ENCODE measurements around the gene SLC25A34.

The SLC25A34 gene

DNA sequence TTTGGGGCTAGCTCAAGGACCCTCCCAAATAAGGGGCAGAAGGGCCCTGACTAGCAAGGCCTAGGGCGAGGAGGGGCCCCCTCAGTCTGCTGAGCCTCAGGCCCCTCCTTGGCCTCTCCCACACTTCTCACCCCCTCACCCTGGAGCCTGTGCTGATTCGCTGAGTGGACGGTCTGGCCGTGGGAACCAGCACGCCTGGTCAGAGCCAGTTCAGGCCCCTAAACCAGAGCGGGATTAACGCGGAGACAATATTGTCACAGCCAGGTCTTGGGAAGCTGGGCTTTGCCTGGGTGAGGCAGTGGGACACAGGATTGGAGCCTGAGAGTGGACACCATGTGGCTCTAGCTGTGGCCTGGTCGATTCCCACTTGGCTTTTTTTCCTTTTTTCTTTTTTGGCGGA, 17.7 kb downstream of the SLC25A34 start:
- DNase-seq (ENCODE audit: low spot score), result no peak

DNA sequence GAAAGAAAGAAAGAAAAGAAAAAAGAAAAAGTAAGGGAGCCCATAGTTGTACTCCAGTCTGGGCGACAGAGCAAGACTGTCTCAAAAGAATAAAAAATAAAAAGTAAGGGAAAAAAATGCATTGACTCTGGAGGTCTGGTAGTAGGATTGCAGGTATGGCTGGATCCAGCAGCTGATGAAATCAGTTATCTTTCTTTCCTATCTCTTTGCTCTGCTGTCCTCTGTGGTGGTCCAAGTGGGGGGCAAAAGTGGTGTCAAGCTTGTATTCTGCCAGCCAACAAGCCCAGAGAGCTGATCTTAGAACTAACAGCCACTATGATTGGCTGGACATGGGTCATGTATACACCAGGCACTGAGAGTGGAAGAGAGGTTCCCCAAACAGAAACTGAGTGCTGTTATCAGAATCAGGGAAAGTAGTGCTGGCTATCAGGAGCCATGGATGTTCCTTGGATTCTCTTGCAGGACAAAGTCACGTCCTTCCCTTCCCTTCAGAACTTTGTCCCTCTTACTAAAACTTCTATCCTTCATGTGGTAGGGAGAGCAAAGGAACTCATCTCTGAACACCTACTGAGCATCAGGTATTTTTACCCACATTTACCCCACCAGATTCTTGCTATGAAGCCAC, 19.1 kb downstream of the SLC25A34 start:
- DNase-seq (ENCODE audit: low spot score), result no peak

DNA sequence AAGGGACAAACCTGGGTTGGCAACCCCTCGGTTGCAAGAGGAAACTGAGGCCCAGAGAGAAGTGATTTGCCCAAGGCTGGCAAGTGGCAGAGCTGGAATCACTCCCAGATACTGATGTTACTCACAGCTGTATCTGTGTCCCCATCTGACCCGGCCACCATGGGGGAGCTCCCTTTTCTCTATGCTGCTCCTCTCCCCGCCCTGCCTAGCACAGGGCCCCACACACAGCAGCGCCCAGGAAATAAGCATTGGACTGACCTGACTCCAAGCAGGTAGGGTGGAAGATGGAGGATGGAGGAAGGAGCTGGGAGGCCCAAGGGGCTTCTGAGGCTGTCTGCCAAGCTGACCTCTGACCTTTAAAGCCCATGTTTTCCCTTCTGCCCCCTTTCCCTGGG, 19.6 kb downstream of the SLC25A34 start:
- no peak for DNase-seq (ENCODE audit: low spot score)

DNA sequence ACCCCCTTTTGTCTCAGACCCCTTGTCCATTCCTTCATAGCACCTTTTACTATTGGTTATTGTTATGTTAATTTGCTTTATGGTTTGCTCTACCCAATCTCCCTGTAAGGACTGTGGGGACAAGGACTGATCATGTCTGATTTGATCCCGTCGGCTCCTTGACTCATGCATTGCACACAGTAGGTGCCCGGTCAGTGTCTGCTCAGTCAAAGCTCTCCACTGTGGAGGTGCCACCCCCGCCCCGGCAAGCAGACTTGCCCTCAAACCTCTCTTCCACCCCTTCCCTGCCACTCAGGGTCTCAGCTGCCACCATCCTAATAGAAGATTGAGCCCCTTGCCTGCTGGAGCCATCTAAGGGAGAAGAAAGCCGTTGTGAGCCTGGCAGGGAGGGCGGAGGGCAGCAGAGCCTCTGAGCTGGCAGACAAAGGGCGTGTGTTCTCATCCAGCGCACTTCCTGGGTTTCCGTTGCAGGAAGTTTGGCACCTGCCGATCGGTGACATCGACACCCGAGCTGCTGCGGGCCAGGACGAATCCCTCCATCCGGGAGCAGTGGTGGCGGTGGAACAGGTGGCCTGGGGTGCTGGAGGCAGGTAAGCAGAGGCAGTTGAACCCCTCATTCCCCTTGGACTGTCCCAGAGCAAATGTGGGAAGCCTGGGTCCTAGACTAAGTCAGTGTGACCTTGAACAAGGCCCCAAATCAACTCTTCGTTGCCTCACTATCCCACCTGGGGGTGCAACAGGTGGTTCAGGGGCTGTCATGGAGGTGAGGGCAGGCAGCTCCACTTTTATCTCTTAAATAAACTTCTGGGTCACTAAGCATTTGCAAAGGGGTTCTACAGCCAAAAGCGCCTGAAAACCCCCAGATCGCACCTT, 20.3 kb downstream of the SLC25A34 start:
- DNase-seq (ENCODE audit: low spot score), result peak; percentile 87

DNA sequence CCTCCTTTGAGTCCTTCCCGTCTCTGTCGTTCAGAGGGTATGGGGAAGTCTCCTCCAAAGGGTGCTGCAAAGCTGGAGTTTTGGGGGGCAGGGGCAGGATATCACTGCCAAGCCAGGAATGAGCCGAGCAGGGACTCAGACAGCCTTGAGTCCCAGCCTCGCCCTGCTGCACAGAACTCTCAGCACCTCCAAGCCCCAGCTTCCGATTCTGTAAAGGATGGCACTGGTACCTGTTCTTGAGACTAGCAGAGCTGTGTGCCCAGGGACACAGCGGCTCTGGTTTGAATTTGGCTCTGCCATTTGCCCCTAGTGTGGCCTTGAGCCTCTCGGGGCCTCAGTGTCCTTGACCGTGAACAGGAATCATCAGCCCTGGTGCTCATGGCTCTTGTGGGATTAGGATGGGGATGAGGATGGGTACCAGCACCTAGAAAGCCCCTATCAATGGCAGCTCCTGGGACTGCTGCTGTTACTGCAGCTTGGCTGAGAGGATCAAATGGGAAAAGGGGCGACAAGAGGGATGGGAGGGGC, 21.0 kb downstream of the SLC25A34 start:
- DNase-seq (ENCODE audit: low spot score), result no peak

DNA sequence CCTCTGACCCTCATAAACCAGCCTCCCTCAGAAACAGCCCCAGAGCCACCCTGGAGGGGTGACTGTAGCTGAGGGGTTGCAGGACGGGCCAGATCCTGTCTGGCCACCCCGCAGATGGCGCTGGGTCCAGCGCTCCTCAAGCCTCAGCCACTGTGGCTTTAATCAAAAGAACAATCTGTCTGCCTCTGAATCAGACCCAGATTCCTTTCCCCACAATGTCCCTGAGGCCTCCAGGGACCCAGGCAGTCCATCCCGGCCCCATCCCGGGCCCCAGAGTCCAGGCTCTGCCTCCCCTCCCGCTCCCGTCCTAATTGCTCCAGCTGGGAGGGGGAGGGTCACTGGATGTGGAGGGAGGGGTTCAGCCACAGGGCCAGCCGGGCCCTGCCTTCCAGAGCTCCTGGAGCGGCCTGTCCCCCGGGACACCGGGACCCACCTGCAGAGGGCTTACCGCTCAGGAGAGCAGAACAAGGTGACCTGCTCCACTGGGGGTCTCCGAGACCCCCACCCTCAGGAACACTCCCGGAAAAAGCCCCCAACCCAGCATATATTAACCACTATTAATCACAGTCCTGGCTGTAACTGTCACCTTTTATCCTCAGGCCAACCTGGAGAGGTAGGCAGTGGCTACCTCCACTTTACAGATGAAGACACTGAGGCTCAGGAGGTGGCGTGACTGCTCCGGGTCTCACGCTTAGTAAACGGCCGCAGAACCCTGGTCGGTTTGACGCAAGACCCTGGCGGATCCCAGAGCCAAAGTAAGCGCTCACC, 21.7 kb downstream of the SLC25A34 start:
- DNase-seq (ENCODE audit: low spot score), result no peak

DNA sequence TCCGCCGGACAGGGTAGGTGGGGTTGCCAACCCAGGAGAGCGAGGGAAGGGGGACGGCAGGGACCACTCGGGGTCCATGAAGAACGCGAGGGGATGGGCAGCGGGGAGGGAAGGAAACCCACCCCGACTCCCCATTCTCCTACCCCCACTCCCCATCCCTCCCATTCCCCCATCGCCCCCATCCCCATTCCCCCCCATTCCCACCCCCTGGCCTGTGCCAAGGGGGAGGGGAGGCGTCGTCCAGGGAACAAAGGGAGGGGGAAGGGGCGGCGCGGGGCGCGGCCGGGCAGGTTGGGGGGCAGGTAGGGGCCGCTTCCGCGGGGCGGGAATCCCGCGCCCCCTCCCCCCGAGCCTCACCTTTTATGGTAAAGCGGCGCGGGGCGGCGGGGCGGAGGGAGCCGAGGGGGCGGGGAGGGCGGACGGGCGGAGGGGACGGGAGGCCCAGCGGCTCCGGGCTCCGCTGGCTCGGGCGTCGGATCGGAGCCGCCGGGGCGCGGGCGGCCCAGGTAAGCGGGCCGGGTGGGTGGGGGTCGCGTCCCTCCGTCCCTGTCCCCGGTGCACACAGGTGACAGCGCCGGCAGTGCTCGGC, 22.4 kb downstream of the SLC25A34 start, which contains the start of gene FBLIM1:
Gene FBLIM1, plus strand, starts transcription at position 453 of the 589 bp plus-strand sequence. CDS start 6,189 bp downstream, outside the sequence.
- no peak for DNase-seq (ENCODE audit: low spot score)

DNA sequence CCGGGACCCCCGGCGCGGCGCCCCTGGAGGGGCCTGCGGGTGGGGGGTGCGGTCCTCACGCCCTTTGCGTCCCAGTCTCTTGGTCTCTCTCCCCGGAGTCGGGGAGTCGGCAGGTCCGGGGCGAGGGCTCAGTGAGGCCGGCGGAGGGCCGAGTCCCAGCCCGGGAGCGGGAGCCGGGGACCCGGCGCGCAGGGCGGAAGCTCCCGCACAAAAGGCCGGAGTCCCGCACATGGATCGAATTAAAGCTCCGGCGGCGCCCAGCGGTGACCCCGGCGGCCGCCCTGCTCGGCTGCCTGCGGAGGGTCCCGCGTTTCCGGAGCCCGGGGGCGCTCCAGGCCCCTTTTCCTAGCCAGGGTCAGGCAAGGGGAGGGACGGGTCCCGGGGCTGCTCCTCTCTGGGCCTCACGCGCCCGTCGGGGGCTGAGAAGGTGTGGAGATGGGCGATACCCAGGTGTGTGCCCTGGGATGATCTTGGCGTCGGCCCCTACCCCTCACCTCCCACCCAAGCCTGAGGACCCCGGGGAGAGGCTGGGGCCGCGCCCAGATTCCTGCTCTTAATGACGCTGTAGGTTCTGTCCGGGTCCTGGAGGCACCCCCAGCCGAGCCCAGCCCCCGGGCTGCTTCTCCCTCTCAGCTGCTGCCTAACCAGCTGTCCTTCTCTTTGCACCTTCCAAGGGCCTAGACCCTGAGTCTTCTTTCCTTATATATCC, 23.0 kb downstream of the SLC25A34 start:
- no peak for DNase-seq (ENCODE audit: low spot score)

DNA sequence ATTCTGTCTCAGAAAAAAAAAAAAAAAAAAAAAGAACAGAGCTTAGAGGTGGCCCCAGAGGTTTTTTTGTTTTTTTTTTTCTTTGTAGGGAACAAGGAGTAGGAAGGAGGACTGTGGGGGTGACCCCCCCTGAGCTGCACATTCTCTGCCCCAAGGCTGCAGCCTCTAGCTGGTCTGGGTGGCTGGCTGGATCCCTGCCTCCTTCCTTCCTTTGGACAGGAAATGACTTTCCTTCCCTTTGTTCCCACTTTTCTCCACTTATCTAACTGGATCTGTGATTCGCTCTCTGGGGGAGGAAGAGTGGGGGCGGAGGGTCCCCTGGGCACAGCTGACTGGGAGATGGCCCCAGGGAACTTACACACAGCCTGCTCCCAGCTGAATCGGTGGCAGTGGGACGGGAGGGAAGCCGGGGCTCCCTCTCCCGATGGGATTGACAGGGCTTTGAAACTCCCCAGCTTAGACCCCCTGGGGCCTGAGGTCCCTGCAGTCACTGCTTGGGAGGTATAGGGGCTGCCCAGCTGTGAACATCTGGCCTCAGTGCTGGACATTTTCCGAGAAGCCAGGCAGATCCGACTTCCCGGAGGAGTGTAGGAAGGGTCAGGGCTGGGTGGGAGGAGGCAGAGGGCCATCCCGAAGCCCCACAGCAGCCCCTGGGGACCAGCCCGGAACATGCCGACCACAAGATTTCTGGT, 24.6 kb downstream of the SLC25A34 start:
- DNase-seq (ENCODE audit: low spot score), result no peak

DNA sequence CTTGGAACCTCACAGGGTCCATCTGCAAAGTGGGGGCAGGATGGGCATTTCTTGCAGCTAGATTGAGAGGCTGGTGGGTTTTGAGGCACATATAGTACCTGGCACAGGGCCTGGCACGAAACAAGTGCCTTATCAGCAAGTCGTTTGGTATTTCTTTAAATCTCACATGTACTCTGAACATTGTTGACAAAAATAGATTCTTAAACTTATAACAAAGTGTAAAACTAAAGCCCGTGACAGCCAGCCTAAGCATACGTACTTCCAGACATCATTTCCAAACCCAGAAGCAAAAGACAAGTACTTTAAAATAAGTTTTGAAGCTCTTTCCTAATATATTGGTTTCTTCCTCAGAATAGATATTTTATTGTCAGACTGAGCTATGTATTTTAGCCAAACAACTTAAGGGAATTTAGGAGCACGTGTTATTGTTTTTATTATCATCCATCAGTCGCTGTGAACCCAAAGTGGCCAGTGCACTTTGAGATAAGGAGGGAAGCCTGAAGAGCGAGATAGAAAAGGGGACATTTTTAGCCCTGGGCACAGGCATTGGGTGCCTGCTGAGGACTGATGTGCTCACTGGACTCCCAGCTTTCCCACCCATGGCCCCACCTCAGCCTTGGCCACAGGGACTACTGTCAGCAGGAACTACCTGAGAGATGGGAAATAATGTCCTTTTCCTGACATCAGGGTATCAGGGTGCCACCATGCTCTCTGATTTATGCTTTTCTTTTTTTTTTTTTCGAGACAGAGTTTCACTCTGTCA, 25.5 kb downstream of the SLC25A34 start:
- DNase-seq (ENCODE audit: low spot score), result no peak

DNA sequence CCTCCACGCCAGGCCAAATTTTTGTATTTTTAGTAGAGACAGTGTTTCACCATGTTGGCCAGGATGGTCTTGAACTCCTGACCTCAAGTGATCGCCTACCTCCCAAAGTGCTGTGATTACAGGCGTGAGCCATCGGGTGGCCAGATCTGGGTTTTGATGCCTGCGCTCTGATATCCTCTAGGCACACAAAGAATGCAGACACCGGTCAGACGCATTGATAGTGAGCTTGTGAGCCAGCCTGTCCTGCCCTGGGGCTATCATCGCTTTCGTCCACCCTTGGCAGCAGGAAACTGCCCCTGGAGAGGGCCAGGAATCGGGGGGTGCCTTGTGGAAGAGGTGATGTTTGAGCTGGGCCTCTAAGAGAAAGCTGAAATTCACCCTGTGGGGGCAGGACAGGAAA, 26.5 kb downstream of the SLC25A34 start:
- DNase-seq (ENCODE audit: low spot score), result no peak

DNA sequence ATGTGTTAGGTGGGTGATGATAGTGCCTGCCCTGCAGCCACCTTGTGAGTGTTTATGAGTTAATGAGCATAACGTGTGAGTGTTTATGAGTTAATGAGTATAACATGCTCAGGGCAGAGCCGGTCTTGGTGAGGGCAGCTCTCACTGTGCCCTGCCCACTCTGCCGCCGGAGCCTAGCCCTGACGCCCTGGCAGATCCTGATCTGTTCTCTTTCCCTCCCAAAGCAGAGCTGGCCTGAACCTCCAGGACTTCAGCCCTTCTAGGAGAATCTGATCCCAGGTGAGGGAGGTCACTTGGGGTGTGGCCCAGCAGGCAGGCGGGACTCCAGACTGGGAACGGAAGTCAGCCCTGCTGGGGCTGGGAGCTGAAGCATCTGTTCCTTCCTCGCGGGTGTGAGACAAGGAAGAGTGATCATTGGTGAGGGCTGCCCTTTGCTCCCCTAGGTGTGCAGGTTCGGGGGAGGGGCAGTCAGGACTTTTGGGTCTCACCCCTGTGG, 28.3 kb downstream of the SLC25A34 start:
- peak; percentile 30 for DNase-seq (ENCODE audit: low spot score)

DNA sequence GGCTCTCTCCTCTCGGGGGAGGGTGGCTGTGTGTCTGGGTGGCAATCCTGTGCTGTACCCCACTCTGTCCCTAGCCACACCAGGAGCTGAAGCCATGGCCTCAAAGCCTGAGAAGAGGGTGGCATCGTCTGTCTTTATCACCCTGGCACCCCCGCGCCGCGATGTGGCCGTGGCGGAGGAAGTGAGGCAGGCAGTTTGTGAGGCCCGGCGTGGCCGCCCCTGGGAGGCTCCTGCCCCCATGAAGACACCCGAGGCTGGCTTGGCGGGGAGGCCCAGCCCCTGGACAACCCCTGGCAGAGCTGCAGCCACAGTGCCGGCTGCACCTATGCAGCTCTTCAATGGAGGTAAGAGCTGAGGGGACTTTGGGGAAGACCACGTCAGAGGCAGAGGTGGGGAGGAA, 28.8 kb downstream of the SLC25A34 start:
- no peak for DNase-seq (ENCODE audit: low spot score)

DNA sequence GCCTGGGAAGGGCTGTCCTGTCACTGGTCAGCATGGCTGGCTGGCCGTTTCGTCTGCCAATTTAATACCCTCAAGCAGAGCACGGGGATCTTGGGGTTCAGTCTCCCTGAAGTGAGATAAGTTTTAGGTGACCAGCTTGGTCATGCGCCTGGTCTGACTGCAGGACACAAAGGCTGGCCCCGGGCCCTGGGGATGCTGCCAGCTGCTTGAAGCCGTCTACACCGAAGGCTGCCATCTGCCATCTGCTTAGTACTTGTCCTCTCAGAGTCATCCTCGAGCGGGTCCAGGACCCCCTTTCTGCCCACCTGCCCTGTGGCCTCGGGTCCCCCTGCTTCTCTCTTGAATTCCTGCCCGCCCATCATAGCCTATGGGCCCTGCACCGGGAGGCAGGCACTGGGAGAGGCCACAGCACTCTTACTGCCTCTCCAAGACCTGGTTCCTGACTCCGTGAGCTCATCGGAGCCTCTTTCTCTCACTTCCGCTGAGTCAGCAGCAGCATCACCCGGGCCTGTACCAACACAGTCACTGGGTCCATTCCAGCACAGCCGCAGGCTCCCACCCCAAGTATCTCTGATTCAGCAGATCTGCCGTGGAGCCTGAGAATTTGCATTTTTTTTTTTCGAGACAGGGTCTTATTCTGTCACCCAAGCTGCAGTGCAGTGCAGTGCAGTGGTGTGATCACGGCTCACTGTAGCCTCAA, 29.6 kb downstream of the SLC25A34 start:
- DNase-seq (ENCODE audit: low spot score), result no peak

DNA sequence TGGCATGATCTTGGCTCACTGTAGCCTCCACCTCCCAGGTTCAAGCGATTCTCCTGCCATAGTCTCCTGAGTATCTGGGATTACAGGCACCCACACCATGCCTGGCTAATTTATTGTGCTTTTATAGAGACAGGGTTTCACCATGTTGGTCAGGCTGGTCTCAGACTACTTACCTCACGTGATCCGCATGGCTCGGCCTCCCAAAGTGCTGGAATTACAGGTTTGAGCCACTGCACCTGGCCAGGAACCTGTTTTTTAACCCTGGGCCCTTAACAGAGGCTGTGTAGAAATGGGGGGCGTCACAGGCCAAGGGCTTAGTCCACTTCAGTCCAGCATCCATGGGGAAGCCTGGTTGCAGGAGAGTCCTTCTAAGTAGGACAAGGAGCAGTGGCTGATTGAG, 31.9 kb downstream of the SLC25A34 start:
- DNase-seq (ENCODE audit: low spot score), result no peak

DNA sequence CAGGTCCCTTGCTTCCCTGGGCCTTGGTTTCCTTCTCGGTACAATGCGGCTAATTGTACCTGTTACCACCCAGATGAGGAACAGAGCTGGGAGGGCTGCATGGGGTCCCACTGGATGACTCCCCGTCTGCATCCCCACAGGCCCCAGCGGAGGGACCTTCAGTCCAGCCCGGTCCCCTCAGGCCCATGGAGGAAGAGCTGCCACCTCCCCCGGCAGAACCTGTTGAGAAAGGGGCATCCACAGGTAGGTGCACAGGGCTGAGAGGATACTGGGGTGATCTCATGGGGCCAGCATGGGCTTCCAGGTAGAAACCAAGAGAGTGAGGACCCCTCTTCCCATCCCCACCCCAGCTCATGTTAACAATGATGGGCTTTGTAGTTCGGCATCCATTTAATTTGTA, 32.3 kb downstream of the SLC25A34 start:
- DNase-seq (ENCODE audit: low spot score), result no peak

DNA sequence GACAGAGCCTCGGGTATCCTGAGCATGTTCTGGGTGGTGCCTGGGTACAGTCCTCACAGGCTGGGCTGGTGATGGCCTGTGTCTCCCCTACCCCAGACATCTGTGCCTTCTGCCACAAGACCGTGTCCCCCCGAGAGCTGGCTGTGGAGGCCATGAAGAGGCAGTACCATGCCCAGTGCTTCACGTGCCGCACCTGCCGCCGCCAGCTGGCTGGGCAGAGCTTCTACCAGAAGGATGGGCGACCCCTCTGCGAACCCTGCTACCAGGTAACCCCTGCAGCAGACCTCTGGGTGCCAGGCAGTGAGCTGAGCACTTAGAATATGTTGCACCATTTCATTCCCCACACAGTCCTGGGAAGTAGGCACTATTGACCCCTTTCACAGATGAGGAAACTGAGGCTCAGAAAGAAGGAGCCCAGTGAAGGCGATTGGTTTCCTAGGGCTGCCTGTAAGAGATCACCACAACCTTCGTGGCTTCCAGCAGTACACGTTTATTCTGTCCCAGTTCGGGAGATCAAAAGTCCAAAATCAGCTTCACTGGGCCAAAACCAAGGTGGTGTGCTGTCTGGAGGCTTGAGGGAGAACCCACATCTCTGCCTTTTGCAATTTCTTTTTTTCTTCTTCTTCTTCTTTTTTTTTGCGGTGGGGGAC, 34.4 kb downstream of the SLC25A34 start:
- DNase-seq (ENCODE audit: low spot score), result no peak

DNA sequence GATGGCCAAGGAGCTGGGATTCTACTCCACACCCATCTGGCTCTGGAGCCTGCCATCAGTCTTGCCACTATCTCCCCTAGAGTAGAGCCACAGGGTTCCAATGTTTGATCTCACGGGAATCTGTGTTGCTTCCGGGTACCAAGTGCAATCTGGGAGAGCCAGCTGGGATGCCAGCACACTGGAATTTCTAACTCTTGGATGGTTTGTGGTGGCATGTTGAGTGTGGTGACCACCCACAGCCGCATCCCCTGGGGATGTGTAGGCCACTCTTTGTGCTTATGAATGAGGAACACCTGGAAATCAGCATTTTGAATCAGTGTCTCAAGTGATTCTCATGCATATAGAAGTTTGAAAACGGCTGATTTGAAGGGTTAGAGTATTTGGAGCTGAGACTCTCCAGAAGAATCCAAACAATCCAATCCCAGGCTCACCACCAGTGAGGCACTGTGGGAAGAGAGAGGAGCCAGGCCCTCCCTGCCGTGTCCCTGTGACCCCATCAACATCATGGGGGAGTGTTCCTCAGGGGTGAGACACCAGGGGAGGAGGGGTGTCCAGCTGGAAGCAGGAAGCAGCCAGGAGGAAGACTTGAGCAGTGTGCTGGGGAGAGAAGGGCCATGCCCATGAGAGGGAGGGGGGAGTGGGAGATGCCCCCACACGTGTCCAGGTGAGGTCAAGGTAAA, 35.9 kb downstream of the SLC25A34 start:
- no peak for DNase-seq (ENCODE audit: low spot score)
